ENCODE data around the gene C1orf174. TPM values are rescaled to one million over a fixed set of nuclear protein-coding genes. Genes with fewer than 3 reads are reported as not detected.

The C1orf174 gene
- total RNA-seq, 4 donors from 2014 or later, result 12.7 to 22.6 (median 17.7) TPM

GRCh38 chr1:3892748-3893147 lies 7.3 kb downstream of the C1orf174 start:
- 50 to 51% methylated on average over 14 of the region's 14 CpGs for WGBS, 2 donors
- no peak for DNase-seq (ENCODE audit: low spot score in 2 of 2)
- TF ChIP-seq POLR2A (IDR thresholded peaks at IDR 0.05), result no peak
- no peak for TF ChIP-seq CTCF (IDR thresholded peaks at IDR 0.05)
- H3K4me3 ChIP-seq (ENCODE audit: low read depth, poor library complexity, severe bottlenecking), result no peak overlapping the region
- intact Hi-C loops (cut with DNase I; ENCODE audit: low total_unique reads), result no loop called here

GRCh38 chr1:3891329-3891865 lies 8.7 kb downstream of the C1orf174 start:
- DNase-seq (ENCODE audit: low spot score in 2 of 2), result no peak
- 85 to 86% methylated on average over 17 of the region's 17 CpGs for WGBS, 2 donors
- intact Hi-C loops (cut with DNase I; ENCODE audit: low total_unique reads), result no loop called here
- TF ChIP-seq CTCF (IDR thresholded peaks at IDR 0.05) (no peak), POLR2A (IDR thresholded peaks at IDR 0.05) (no peak)
- no peak overlapping the region for H3K4me3 ChIP-seq (ENCODE audit: low read depth, poor library complexity, severe bottlenecking)

- intact Hi-C loops (cut with DNase I; ENCODE audit: low total_unique reads), result no loop called here
- TF ChIP-seq POLR2A (IDR thresholded peaks at IDR 0.05) (no peak), CTCF (IDR thresholded peaks at IDR 0.05) (no peak)
- H3K4me3 ChIP-seq (ENCODE audit: low read depth, poor library complexity, severe bottlenecking), result no peak overlapping the region
- 77 to 79% methylated on average over 26 of the region's 26 CpGs for WGBS, 2 donors
- no peak for DNase-seq (ENCODE audit: low spot score in 2 of 2)
These were observed 9.4 kb downstream of the C1orf174 start for GRCh38 chr1:3890389-3891328.

- 89 to 96% methylated on average over 14 of the region's 14 CpGs for WGBS, 2 donors
- H3K4me3 ChIP-seq (ENCODE audit: low read depth, poor library complexity, severe bottlenecking), result no peak overlapping the region
- no peak for TF ChIP-seq CTCF (IDR thresholded peaks at IDR 0.05)
- no peak for TF ChIP-seq POLR2A (IDR thresholded peaks at IDR 0.05)
- DNase-seq (ENCODE audit: low spot score in 2 of 2), result no peak
- intact Hi-C loops (cut with DNase I; ENCODE audit: low total_unique reads), result no loop called here
These were observed 10.1 kb downstream of the C1orf174 start for GRCh38 chr1:3889936-3890335.

GRCh38 chr1:3888301-3888700 lies 11.8 kb downstream of the C1orf174 start:
- WGBS, 2 donors, result 94% methylated on average over 15 of the region's 15 CpGs
- H3K4me3 ChIP-seq (ENCODE audit: low read depth, poor library complexity, severe bottlenecking), result no peak overlapping the region
- no peak for DNase-seq (ENCODE audit: low spot score in 2 of 2)
- intact Hi-C loops (cut with DNase I; ENCODE audit: low total_unique reads), result no loop called here
- TF ChIP-seq CTCF (IDR thresholded peaks at IDR 0.05) (no peak), POLR2A (IDR thresholded peaks at IDR 0.05) (no peak)
